ENCODE data around the gene RFTN2. TPM values are rescaled to one million over a fixed set of nuclear protein-coding genes. Genes with fewer than 3 reads are reported as not detected.
A peak's percentile ranks its signal among the peaks of the same experiment; 100 is the strongest.
"Not testable (repeated sequence)": the region's sequence is repeated elsewhere in the genome, so short reads cannot be mapped to it uniquely, and the experiment has no call there.

Gene RFTN2
- total and polyA plus RNA-seq, 10 donors, result 0.52 to 13.3 (median 2.9) TPM

DNA sequence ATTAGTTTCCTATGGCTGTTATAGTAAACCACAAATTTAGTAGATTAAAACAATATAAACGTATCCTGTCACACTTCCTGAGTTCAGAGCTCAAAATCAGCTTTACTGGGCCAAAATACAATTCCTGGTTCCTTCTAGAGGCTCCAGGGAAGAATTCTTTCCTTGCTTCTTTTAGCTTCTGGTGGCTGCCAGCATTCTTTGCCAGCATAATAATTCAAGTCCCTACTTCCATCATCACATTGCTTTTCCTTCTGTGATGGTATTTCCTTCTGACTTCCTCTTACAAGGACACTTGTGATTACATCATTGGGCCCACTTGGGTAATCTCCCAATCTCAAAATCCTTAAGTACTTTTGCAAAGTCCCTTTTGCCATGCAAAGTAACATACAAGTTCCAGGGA is 118.9 kb downstream of the RFTN2 start:
- Histone ChIP-seq H3K36me3 (peaks cover 0 to 82% (median 35%) of the 10 kb centered on the region in 6 donors), H3K27me3 (replicated peaks in 1 of 7) (no peaks in the 10 kb centered on the region), H3K4me3 (no peak overlapping the region), H3K27ac (peak overlapping the region in 7 of 8 donors; percentile 12 to 64 (median 39)), H3K4me1 (peaks cover 0 to 12% (median 6%) of the 10 kb centered on the region in 6 donors), H3K9me3 (no peaks in the 10 kb centered on the region)
- TF ChIP-seq, protein P1, sequence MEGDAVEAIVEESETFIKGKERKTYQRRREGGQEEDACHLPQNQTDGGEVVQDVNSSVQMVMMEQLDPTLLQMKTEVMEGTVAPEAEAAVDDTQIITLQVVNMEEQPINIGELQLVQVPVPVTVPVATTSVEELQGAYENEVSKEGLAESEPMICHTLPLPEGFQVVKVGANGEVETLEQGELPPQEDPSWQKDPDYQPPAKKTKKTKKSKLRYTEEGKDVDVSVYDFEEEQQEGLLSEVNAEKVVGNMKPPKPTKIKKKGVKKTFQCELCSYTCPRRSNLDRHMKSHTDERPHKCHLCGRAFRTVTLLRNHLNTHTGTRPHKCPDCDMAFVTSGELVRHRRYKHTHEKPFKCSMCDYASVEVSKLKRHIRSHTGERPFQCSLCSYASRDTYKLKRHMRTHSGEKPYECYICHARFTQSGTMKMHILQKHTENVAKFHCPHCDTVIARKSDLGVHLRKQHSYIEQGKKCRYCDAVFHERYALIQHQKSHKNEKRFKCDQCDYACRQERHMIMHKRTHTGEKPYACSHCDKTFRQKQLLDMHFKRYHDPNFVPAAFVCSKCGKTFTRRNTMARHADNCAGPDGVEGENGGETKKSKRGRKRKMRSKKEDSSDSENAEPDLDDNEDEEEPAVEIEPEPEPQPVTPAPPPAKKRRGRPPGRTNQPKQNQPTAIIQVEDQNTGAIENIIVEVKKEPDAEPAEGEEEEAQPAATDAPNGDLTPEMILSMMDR (IDR thresholded peaks at IDR 0.05 in 8 of 11, conservative IDR thresholded peaks at IDR 0.05 in 3 of 11), result no peak
- TF ChIP-seq POLR2AphosphoS5 (IDR thresholded peaks at IDR 0.05) (no peak), POLR2A (IDR thresholded peaks at IDR 0.05) (no peak)
- 24 to 52% (median 46%) methylated on average over 1 of the region's 1 CpG for WGBS, 5 donors
- intact Hi-C loops (cut with DNase I; ENCODE audit: low total_unique reads), result no loop called here
- no peak for DNase-seq

DNA sequence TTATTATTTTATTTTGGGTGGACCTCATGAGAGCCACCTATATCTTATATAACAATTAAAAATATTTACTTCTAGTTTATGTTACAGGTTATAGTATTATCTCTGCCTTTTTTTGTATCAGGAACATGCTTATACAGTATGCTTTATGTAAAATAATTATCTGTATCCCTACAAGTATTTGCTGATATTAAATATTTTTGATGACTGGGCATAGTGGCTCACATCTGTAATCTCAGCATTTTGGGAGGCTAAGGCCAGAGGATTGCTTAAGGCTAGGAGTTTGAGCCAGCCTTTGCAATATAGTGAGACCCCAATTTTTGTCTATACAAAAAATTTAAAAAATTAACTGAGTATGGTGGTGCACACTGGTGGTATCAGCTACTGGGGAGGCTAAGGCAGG is 119.9 kb downstream of the RFTN2 start:
- Histone ChIP-seq H3K36me3 (peaks cover 0 to 82% (median 42%) of the 10 kb centered on the region in 6 donors), H3K9me3 (no peaks in the 10 kb centered on the region), H3K4me1 (peaks cover 0 to 12% (median 6%) of the 10 kb centered on the region in 6 donors), H3K27me3 (replicated peaks in 1 of 7) (no peaks in the 10 kb centered on the region), H3K27ac (peak overlapping the region in 2 of 8 donors; percentile 48 to 64), H3K4me3 (no peak overlapping the region)
- no peak for DNase-seq
- TF ChIP-seq POLR2A (IDR thresholded peaks at IDR 0.05) (no peak), POLR2AphosphoS5 (IDR thresholded peaks at IDR 0.05) (no peak)
- TF ChIP-seq, protein P1 (IDR thresholded peaks at IDR 0.05 in 8 of 11, conservative IDR thresholded peaks at IDR 0.05 in 3 of 11), result no peak
- intact Hi-C loops (cut with DNase I; ENCODE audit: low total_unique reads), result no loop called here

DNA sequence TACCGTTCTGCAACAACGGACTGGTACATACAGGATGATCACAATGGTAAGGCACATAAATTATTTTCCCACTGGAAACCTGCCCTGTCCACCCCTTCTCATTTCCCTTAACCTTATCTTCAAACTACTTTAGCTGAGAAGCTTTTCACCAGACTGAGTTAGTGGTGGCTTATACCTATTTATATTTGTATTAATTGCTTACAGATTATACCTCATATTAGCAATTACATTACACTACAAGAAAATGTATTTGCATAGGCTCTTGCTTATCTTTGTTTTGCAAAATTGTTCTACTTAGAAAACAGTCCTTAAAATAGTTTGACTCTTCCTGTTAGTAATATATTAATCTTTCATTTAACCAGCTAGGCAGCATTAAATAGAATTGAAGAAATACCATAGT is 124.1 kb downstream of the RFTN2 start:
- DNase-seq; H3K4me1 ChIP-seq; H3K27me3 ChIP-seq (replicated peaks in 1 of 7); H3K9me3 ChIP-seq; intact Hi-C loops (cut with DNase I; ENCODE audit: low total_unique reads); H3K27ac ChIP-seq; H3K4me3 ChIP-seq: not testable (repeated sequence)
- H3K36me3 ChIP-seq, result peaks cover 0 to 93% (median 69%) of the 10 kb centered on the region in 6 donors
- 87 to 95% (median 92%) methylated on average over 2 of the region's 2 CpGs for WGBS, 5 donors

DNA sequence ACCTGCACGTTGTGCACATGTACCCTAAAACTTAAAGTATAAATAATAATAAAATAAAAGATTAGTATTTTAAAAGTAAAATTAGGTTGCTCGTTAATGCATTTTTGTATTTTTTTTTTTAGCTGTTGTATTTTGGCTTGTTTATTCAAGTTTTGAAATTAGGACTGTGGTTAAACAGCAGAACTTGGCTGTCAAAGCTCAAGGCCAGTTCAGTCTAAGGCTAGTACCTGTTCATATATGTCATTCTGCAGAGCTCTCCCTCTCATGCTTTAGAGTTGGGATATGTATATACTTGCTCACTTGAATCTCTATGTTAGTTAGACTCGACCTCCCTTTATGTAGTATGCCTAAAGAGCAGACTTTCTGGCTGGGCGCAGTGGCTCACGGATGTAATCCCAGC is 126.8 kb downstream of the RFTN2 start:
- H3K4me1 ChIP-seq, result no peaks in the 10 kb centered on the region
- H3K36me3 ChIP-seq, result peaks cover 0 to 100% (median 74%) of the 10 kb centered on the region in 6 donors
- no peak for TF ChIP-seq POLR2AphosphoS5 (IDR thresholded peaks at IDR 0.05)
- TF ChIP-seq POLR2A (IDR thresholded peaks at IDR 0.05), result no peak
- TF ChIP-seq, protein P1 (IDR thresholded peaks at IDR 0.05 in 8 of 11, conservative IDR thresholded peaks at IDR 0.05 in 3 of 11), result no peak
- H3K27me3 ChIP-seq (replicated peaks in 1 of 7), result no peaks in the 10 kb centered on the region
- DNase-seq, result no peak
- no peak overlapping the region for H3K27ac ChIP-seq
- 86 to 97% (median 94%) methylated on average over 5 of the region's 5 CpGs for WGBS, 5 donors
- no peak overlapping the region for H3K4me3 ChIP-seq
- intact Hi-C loops (cut with DNase I; ENCODE audit: low total_unique reads), result no loop called here
- no peaks in the 10 kb centered on the region for H3K9me3 ChIP-seq
